ENCODE data around the gene EFNA4.

The EFNA4 gene

GRCh38 chr1:155091071-155092051, 27.8 kb downstream of the EFNA4 start:
- Histone ChIP-seq H3K4me1 (ENCODE audit: insufficient read depth, low read length) (peaks cover 7% of the 10 kb centered on the region; the same call in 1 of the 2 replicates), H3K9ac (ENCODE audit: low read depth, low read length) (no peak overlapping the region), H3K9me3 (ENCODE audit: control insufficient read depth, insufficient read depth, low read length) (no peaks in the 10 kb centered on the region), H3K36me3 (ENCODE audit: insufficient read depth, low read length) (no peaks in the 10 kb centered on the region)

- H3K9ac ChIP-seq (ENCODE audit: low read depth, low read length) = no peak overlapping the region
These were observed 28.6 kb downstream of the EFNA4 start for GRCh38 chr1:155092131-155092530.

GRCh38 chr1:155092641-155093040, 29.1 kb downstream of the EFNA4 start:
- Histone ChIP-seq H3K9ac (ENCODE audit: low read depth, low read length) (no peak overlapping the region), H3K4me1 (ENCODE audit: insufficient read depth, low read length) (peaks cover 4% of the 10 kb centered on the region; the same call in 1 of the 2 replicates), H3K9me3 (ENCODE audit: control insufficient read depth, insufficient read depth, low read length) (no peaks in the 10 kb centered on the region), H3K36me3 (ENCODE audit: insufficient read depth, low read length) (no peaks in the 10 kb centered on the region)

More at GRCh38 chr1:155092131-155092530, 28.6 kb downstream of the EFNA4 start:
- Histone ChIP-seq H3K9me3 (ENCODE audit: control insufficient read depth, insufficient read depth, low read length) (no peaks in the 10 kb centered on the region), H3K36me3 (ENCODE audit: insufficient read depth, low read length) (no peaks in the 10 kb centered on the region), H3K4me1 (ENCODE audit: insufficient read depth, low read length) (peaks cover 7% of the 10 kb centered on the region; the same call in 1 of the 2 replicates)

- H3K36me3 ChIP-seq (ENCODE audit: insufficient read depth, low read length) = no peaks in the 10 kb centered on the region
- H3K9ac ChIP-seq (ENCODE audit: low read depth, low read length) = no peak overlapping the region
- peaks cover 4% of the 10 kb centered on the region; the same call in 1 of the 2 replicates for H3K4me1 ChIP-seq (ENCODE audit: insufficient read depth, low read length)
- no peaks in the 10 kb centered on the region for H3K9me3 ChIP-seq (ENCODE audit: control insufficient read depth, insufficient read depth, low read length)
These were observed 30.5 kb downstream of the EFNA4 start for GRCh38 chr1:155093911-155094621.

- Histone ChIP-seq H3K4me1 (ENCODE audit: insufficient read depth, low read length) (peaks cover 4% of the 10 kb centered on the region; the same call in 1 of the 2 replicates), H3K36me3 (ENCODE audit: insufficient read depth, low read length) (no peaks in the 10 kb centered on the region), H3K9me3 (ENCODE audit: control insufficient read depth, insufficient read depth, low read length) (no peaks in the 10 kb centered on the region), H3K9ac (ENCODE audit: low read depth, low read length) (no peak overlapping the region)
These were observed 31.0 kb downstream of the EFNA4 start for GRCh38 chr1:155094622-155094948.

GRCh38 chr1:155099331-155099730, 35.8 kb downstream of the EFNA4 start:
- H3K9ac ChIP-seq (ENCODE audit: low read depth, low read length) = no peak overlapping the region
- H3K4me1 ChIP-seq (ENCODE audit: insufficient read depth, low read length) = no peaks in the 10 kb centered on the region
- H3K9me3 ChIP-seq (ENCODE audit: control insufficient read depth, insufficient read depth, low read length) = no peaks in the 10 kb centered on the region
- H3K36me3 ChIP-seq (ENCODE audit: insufficient read depth, low read length) = no peaks in the 10 kb centered on the region

GRCh38 chr1:155103325-155103724, 39.8 kb downstream of the EFNA4 start:
- H3K9ac ChIP-seq (ENCODE audit: low read depth, low read length) = no peak overlapping the region
- H3K9me3 ChIP-seq (ENCODE audit: control insufficient read depth, insufficient read depth, low read length) = no peaks in the 10 kb centered on the region
- H3K36me3 ChIP-seq (ENCODE audit: insufficient read depth, low read length) = no peaks in the 10 kb centered on the region
- H3K4me1 ChIP-seq (ENCODE audit: insufficient read depth, low read length) = no peaks in the 10 kb centered on the region

- H3K36me3 ChIP-seq (ENCODE audit: insufficient read depth, low read length) = no peaks in the 10 kb centered on the region
- no peaks in the 10 kb centered on the region for H3K4me1 ChIP-seq (ENCODE audit: insufficient read depth, low read length)
- no peak overlapping the region for H3K9ac ChIP-seq (ENCODE audit: low read depth, low read length)
- no peaks in the 10 kb centered on the region for H3K9me3 ChIP-seq (ENCODE audit: control insufficient read depth, insufficient read depth, low read length)
These were observed 41.3 kb downstream of the EFNA4 start for GRCh38 chr1:155104605-155105534.

- Histone ChIP-seq H3K4me1 (ENCODE audit: insufficient read depth, low read length) (no peaks in the 10 kb centered on the region), H3K9me3 (ENCODE audit: control insufficient read depth, insufficient read depth, low read length) (no peaks in the 10 kb centered on the region), H3K36me3 (ENCODE audit: insufficient read depth, low read length) (no peaks in the 10 kb centered on the region), H3K9ac (ENCODE audit: low read depth, low read length) (no peak overlapping the region)
These were observed 42.1 kb downstream of the EFNA4 start for GRCh38 chr1:155105604-155106011.

GRCh38 chr1:155106862-155107261, 43.3 kb downstream of the EFNA4 start:
- Histone ChIP-seq H3K9me3 (ENCODE audit: control insufficient read depth, insufficient read depth, low read length) (no peaks in the 10 kb centered on the region), H3K36me3 (ENCODE audit: insufficient read depth, low read length) (no peaks in the 10 kb centered on the region), H3K9ac (ENCODE audit: low read depth, low read length) (no peak overlapping the region), H3K4me1 (ENCODE audit: insufficient read depth, low read length) (no peaks in the 10 kb centered on the region)

- Histone ChIP-seq H3K4me1 (ENCODE audit: insufficient read depth, low read length) (no peaks in the 10 kb centered on the region), H3K36me3 (ENCODE audit: insufficient read depth, low read length) (no peaks in the 10 kb centered on the region), H3K9ac (ENCODE audit: low read depth, low read length) (no peak overlapping the region), H3K9me3 (ENCODE audit: control insufficient read depth, insufficient read depth, low read length) (no peaks in the 10 kb centered on the region)
These were observed 44.0 kb downstream of the EFNA4 start for GRCh38 chr1:155107309-155108264.

- no peaks in the 10 kb centered on the region for H3K4me1 ChIP-seq (ENCODE audit: insufficient read depth, low read length)
- no peak overlapping the region for H3K9ac ChIP-seq (ENCODE audit: low read depth, low read length)
- no peaks in the 10 kb centered on the region for H3K36me3 ChIP-seq (ENCODE audit: insufficient read depth, low read length)
- H3K9me3 ChIP-seq (ENCODE audit: control insufficient read depth, insufficient read depth, low read length) = no peaks in the 10 kb centered on the region
These were observed 44.8 kb downstream of the EFNA4 start for GRCh38 chr1:155108296-155108695.

- Histone ChIP-seq H3K4me1 (ENCODE audit: insufficient read depth, low read length) (0 out of 2 replicates have a peak, but pooled peaks cover 3% of the 10 kb centered on the region), H3K9ac (ENCODE audit: low read depth, low read length) (no peak overlapping the region), H3K9me3 (ENCODE audit: control insufficient read depth, insufficient read depth, low read length) (no peaks in the 10 kb centered on the region), H3K36me3 (ENCODE audit: insufficient read depth, low read length) (no peaks in the 10 kb centered on the region)
These were observed 46.8 kb downstream of the EFNA4 start for GRCh38 chr1:155110381-155110780.
